ENCODE data around the gene METRN. TPM values are rescaled to one million over a fixed set of nuclear protein-coding genes. Genes with fewer than 3 reads are reported as not detected.
A peak's percentile ranks its signal among the peaks of the same experiment; 100 is the strongest.
"Not testable (repeated sequence)": the region's sequence is repeated elsewhere in the genome, so short reads cannot be mapped to it uniquely, and the experiment has no call there.

Gene METRN
- total RNA-seq, 2 donors from 2014 or later, result 28.9 to 58.9 TPM

GRCh38 chr16:740764-741505 is 26.0 kb downstream of the METRN start, which contains the start of gene CIAO3:
TSS of gene CIAO3 (minus strand) at chr16:740997. CDS start at chr16:740985, 12 bp downstream.
- peak; percentile 93 for TF ChIP-seq CTCF (IDR thresholded peaks at IDR 0.05)
- H3K36me3 ChIP-seq, result peaks cover 16% of the 10 kb centered on the region
- ATAC-seq (ENCODE audit: insufficient number of reproducible peaks, low FRiP score, low read depth) (peak; percentile 91), DNase-seq (ENCODE audit: low spot score) (peak; percentile 22)
- no peak within 1 kb of the TSS for H3K27ac ChIP-seq
- peaks cover 8 to 11% of the 10 kb centered on the region in 2 donors for H3K4me1 ChIP-seq (ENCODE audit: control insufficient read depth in 1 of 2, low read depth in 2 of 2)
- no peaks in the 10 kb centered on the region for H3K9me3 ChIP-seq
- no peaks in the 10 kb centered on the region for H3K27me3 ChIP-seq (replicated peaks; ENCODE audit: insufficient read depth)
- peak within 1 kb of the TSS; percentile 87 for H3K4me3 ChIP-seq

- Histone ChIP-seq H3K27ac (no peak overlapping the region), H3K4me1 (ENCODE audit: control insufficient read depth in 1 of 2, low read depth in 2 of 2) (peaks cover 8 to 11% of the 10 kb centered on the region in 2 donors), H3K4me3 (no peak overlapping the region), H3K27me3 (replicated peaks; ENCODE audit: insufficient read depth) (no peaks in the 10 kb centered on the region), H3K9me3 (no peaks in the 10 kb centered on the region), H3K36me3 (peaks cover 4% of the 10 kb centered on the region)
- ATAC-seq (ENCODE audit: insufficient number of reproducible peaks, low FRiP score, low read depth), result no peak
- no peak for DNase-seq (ENCODE audit: low spot score)
- no peak for TF ChIP-seq CTCF (IDR thresholded peaks at IDR 0.05)
Observed at GRCh38 chr16:741986-742629, 27.2 kb downstream of the METRN start.

GRCh38 chr16:742894-743293 is 28.0 kb downstream of the METRN start:
- H3K36me3 ChIP-seq; H3K4me3 ChIP-seq; H3K9me3 ChIP-seq; H3K27ac ChIP-seq; ATAC-seq (ENCODE audit: insufficient number of reproducible peaks, low FRiP score, low read depth); DNase-seq (ENCODE audit: low spot score); H3K27me3 ChIP-seq (replicated peaks; ENCODE audit: insufficient read depth): not testable (repeated sequence)
- H3K4me1 ChIP-seq (ENCODE audit: control insufficient read depth in 1 of 2, low read depth in 2 of 2), result peaks cover 8 to 11% of the 10 kb centered on the region in 2 donors

- H3K9me3 ChIP-seq, result no peaks in the 10 kb centered on the region
- H3K27me3 ChIP-seq (replicated peaks; ENCODE audit: insufficient read depth), result no peaks in the 10 kb centered on the region
- peaks cover 8 to 11% of the 10 kb centered on the region in 2 donors for H3K4me1 ChIP-seq (ENCODE audit: control insufficient read depth in 1 of 2, low read depth in 2 of 2)
- no peaks in the 10 kb centered on the region for H3K36me3 ChIP-seq
- H3K4me3 ChIP-seq, result no peak overlapping the region
- ATAC-seq (ENCODE audit: insufficient number of reproducible peaks, low FRiP score, low read depth), result no peak
- no peak for DNase-seq (ENCODE audit: low spot score)
- no peak for TF ChIP-seq CTCF (IDR thresholded peaks at IDR 0.05)
- no peak overlapping the region for H3K27ac ChIP-seq
Observed at GRCh38 chr16:743794-744500, 29.0 kb downstream of the METRN start.

- Histone ChIP-seq H3K4me1 (ENCODE audit: control insufficient read depth in 1 of 2, low read depth in 2 of 2) (no peaks in the 10 kb centered on the region), H3K9me3 (no peaks in the 10 kb centered on the region), H3K27ac (no peak overlapping the region), H3K36me3 (no peaks in the 10 kb centered on the region), H3K27me3 (replicated peaks; ENCODE audit: insufficient read depth) (no peaks in the 10 kb centered on the region), H3K4me3 (no peak overlapping the region)
- no peak for DNase-seq (ENCODE audit: low spot score)
- no peak for TF ChIP-seq CTCF (IDR thresholded peaks at IDR 0.05)
- no peak for ATAC-seq (ENCODE audit: insufficient number of reproducible peaks, low FRiP score, low read depth)
Observed at GRCh38 chr16:745739-746138, 30.8 kb downstream of the METRN start.
